GM12878 (cell line): Measurements from ENCODE around the gene PADI4. TPM values are rescaled to one million over a fixed set of nuclear protein-coding genes. Genes with fewer than 3 reads are reported as not detected.

ENCODE experiments used
- ATAC-seq: fragments of 200-7000 bp; cut with Tn5 transposase; 3 replicates; pipeline ENCODE4 v1.9.1; 2020; ENCODE audit warnings: mild to moderate bottlenecking, moderate library complexity
- BruUV-seq: library from RNA; stranded (reverse); fragments of 400-500 nt; replicated peaks from 2 replicates; lab custom pipeline; 2021; lab: Mats Ljungman, UMichigan
- CTCF ChIA-PET: fragments of 300-600 bp; sonication (Branson Sonifier 250); formaldehyde crosslinking; extraction: SDS; loops from one replicate; lab custom pipeline; 2021; ENCODE audit warnings: inconsistent platforms; lab: Yijun Ruan, JAX
- POLR2A ChIA-PET: fragments of 350-600 bp; formaldehyde crosslinking; extraction: SDS; loops from one replicate; lab custom pipeline; 2021; ENCODE audit warnings: inconsistent platforms; lab: Charles Lee
- RAD21 ChIA-PET: fragments of 300-600 bp; sonication (Branson Sonifier 250); formaldehyde crosslinking; loops from one replicate; lab custom pipeline; 2023; ENCODE audit warnings: antibody characterized with exemption; ENCODE audit not compliant: unreplicated experiment; lab: Charles Lee
- SMC1A ChIA-PET: fragments of 300-600 bp; sonication (Branson Sonifier 250); formaldehyde crosslinking; loops from one replicate; lab custom pipeline; 2023; ENCODE audit not compliant: unreplicated experiment, uncharacterized antibody; lab: Charles Lee
- DNase-seq: peaks from one replicate; pipeline ENCODE4 v3.0.0-alpha.2; 2011; ENCODE audit warnings: low read depth, low spot score
- FAIRE-seq: peaks from 3 replicates; lab custom pipeline; 2011; peaks lifted over from hg19 to GRCh38; lab: Jason Lieb, UNC
- H2AFZ ChIP-seq: 2 replicates; pipeline ENCODE4 v1.6.0; 2011; ENCODE audit warnings: low read depth, low read length, control low read depth; ENCODE audit not compliant: control insufficient read depth
- H3K27ac ChIP-seq: 2 replicates; pipeline ENCODE4 v1.5.1; 2011; ENCODE audit warnings: control low read depth; ENCODE audit not compliant: control insufficient read depth, insufficient read depth
- H3K27me3 ChIP-seq, 2 experiments: replicated peaks in 1 of 2; 2 replicates each; pipeline versions ENCODE4 v1.6.0 to v1.6.1; 2011; ENCODE audit warnings: low read length in 1 of 2; ENCODE audit not compliant: control insufficient read depth in 2 of 2, insufficient read depth in 2 of 2
- H3K36me3 ChIP-seq, 2 experiments: 2 replicates each; pipeline ENCODE4 v1.5.1; 2011; ENCODE audit warnings: low read length in 1 of 2; ENCODE audit not compliant: control insufficient read depth in 2 of 2, insufficient read depth in 2 of 2
- H3K4me1 ChIP-seq: 2 replicates; pipeline ENCODE4 v1.6.1; 2011; ENCODE audit warnings: mild to moderate bottlenecking, low read length, moderate library complexity, mixed read lengths; ENCODE audit not compliant: control insufficient read depth, insufficient read depth
- H3K4me2 ChIP-seq: 2 replicates; pipeline ENCODE4 v1.6.0; 2011; ENCODE audit warnings: control low read depth; ENCODE audit not compliant: control insufficient read depth, insufficient read depth
- H3K4me3 ChIP-seq: fragments of 200-600 bp; sonication (generic); 2 replicates; pipeline ENCODE4 v1.5.1; 2016
- H3K79me2 ChIP-seq: 2 replicates; pipeline ENCODE4 v1.6.0; 2011; ENCODE audit warnings: low read length; ENCODE audit not compliant: control insufficient read depth, insufficient read depth
- H3K9ac ChIP-seq: 2 replicates; pipeline ENCODE4 v1.8.0; 2011; ENCODE audit warnings: low read length, control low read depth, mixed read lengths; ENCODE audit not compliant: control insufficient read depth, insufficient read depth
- H3K9me3 ChIP-seq: replicated peaks from 3 replicates; pipeline ENCODE4 v1.5.1; 2011; ENCODE audit warnings: mild to moderate bottlenecking, low read length; ENCODE audit not compliant: control insufficient read depth, insufficient read depth
- H4K20me1 ChIP-seq: 2 replicates; pipeline ENCODE4 v1.6.0; 2011; ENCODE audit not compliant: control insufficient read depth, insufficient read depth
- CBX3 ChIP-seq: fragments of 200-600 bp; sonication (generic); IDR thresholded peaks from 2 replicates; pipeline ENCODE4 v1.6.1; 2016; ENCODE audit warnings: low read depth, borderline replicate concordance
- EED ChIP-seq: sonication (generic); IDR thresholded peaks from 2 replicates; pipeline ENCODE4 v1.6.1; 2016; ENCODE audit warnings: antibody characterized with exemption, low read depth
- FOXK2 ChIP-seq: fragments of 450-650 bp; IDR thresholded peaks from 2 replicates; pipeline ENCODE4 v1.6.1; 2017; ENCODE audit warnings: mild to moderate bottlenecking, moderate library complexity
- GABPA ChIP-seq: IDR thresholded peaks from 2 replicates; pipeline ENCODE4 v1.6.1; 2014; ENCODE audit warnings: antibody characterized with exemption, low read depth, mild to moderate bottlenecking, inconsistent platforms
- HDAC6 ChIP-seq: fragments of 200-600 bp; sonication (generic); IDR thresholded peaks from one replicate; pipeline ENCODE4 v1.8.0; 2017; ENCODE audit warnings: antibody characterized with exemption; ENCODE audit not compliant: unreplicated experiment
- KDM1A ChIP-seq: fragments of 200-600 bp; sonication (generic); IDR thresholded peaks from 2 replicates; pipeline ENCODE4 v1.6.1; 2016; ENCODE audit warnings: borderline replicate concordance
- MEF2B ChIP-seq: fragments of 450-650 bp; IDR thresholded peaks from 2 replicates; pipeline ENCODE4 v1.6.1; 2018; ENCODE audit warnings: mild to moderate bottlenecking, moderate library complexity; ENCODE audit not compliant: partially characterized antibody, poor library complexity, severe bottlenecking
- MTA2 ChIP-seq: fragments of 450-650 bp; IDR thresholded peaks from 2 replicates; pipeline ENCODE4 v1.6.1; 2016; ENCODE audit warnings: low read depth, mild to moderate bottlenecking, moderate library complexity
- RCOR1 ChIP-seq: conservative IDR thresholded peaks from 2 replicates; pipeline ENCODE4 v1.6.1; 2012; ENCODE audit warnings: low read depth, low read length, improper control_type of control experiment
- TCF12 ChIP-seq: IDR thresholded peaks from 2 replicates; pipeline ENCODE4 v1.6.1; 2011; ENCODE audit warnings: low read depth, mild to moderate bottlenecking, low read length
- TCF3 ChIP-seq: IDR thresholded peaks from 2 replicates; pipeline ENCODE4 v1.6.1; 2012; ENCODE audit warnings: low read depth, mild to moderate bottlenecking, low read length, borderline replicate concordance; ENCODE audit not compliant: insufficient read depth
- USF1 ChIP-seq: IDR thresholded peaks from 2 replicates; pipeline ENCODE4 v1.6.1; 2011; ENCODE audit warnings: borderline replicate concordance, low read depth, mild to moderate bottlenecking, moderate library complexity, mixed read lengths, low read length; ENCODE audit not compliant: insufficient read depth; ENCODE audit errors: extremely low read length
- WGBS: methylation state at CpG from one replicate; pipeline ENCODE4 v1.1.6; 2016; ENCODE audit warnings: low lambda C conversion rate; ENCODE audit not compliant: insufficient replicate concordance, insufficient coverage; ENCODE audit errors: missing lambda C conversion rate; 5-methylcytosine and 5-hydroxymethylcytosine counted together
- in situ Hi-C: fragments of 300-500 bp; cut with MboI; formaldehyde crosslinking; loops from 9 replicates; pipeline ENCODE4 v1.14.3; 2018; ENCODE audit warnings: mixed read lengths
- intact Hi-C: fragments of 100-400 bp; cut with micrococcal nuclease; formaldehyde crosslinking; loops from one replicate; pipeline ENCODE4 v1.14.2; 2022; ENCODE audit not compliant: unreplicated experiment
- polyA plus RNA-seq, 11 experiments: library from polyadenylated mRNA; depleted of rRNA in 4 of 11; unstranded in 6 of 11; stranded (reverse) in 5 of 11; fragments of >200 nt; fragmentation: Nextera tagmentation in 4 of 11; fragmentation: Illumina TruSeq in 1 of 11; extraction: Ambion mirVana in 4 of 11; extraction: Trizol in 1 of 11; gene quantifications; 1 replicate in 1 of 11; 2 replicates in 10 of 11; pipeline versions ENCODE4 v1.2.1 to v1.2.3, GENCODE V29; 2011 to 2016; ENCODE audit warnings: inconsistent platforms in 2 of 11, missing spikeins in 2 of 11, low read depth in 1 of 11
- total RNA-seq, 4 experiments: library from RNA; depleted of rRNA in 3 of 4; stranded (reverse); fragments of >200 nt in 3 of 4; fragmentation: Illumina TruSeq in 1 of 4; extraction: Trizol in 1 of 4; gene quantifications; 2 replicates each; pipeline versions ENCODE4 v1.2.1 to v1.2.3, GENCODE V29; 2013 to 2021
- TF ChIP-seq, protein P1 (sequence below): IDR thresholded peaks from 2 replicates; pipeline ENCODE4 v1.6.1; 2012; ENCODE audit warnings: low read length, inconsistent platforms
- TF ChIP-seq, protein P2 (sequence below): fragments of 450-650 bp; IDR thresholded peaks from 2 replicates; pipeline ENCODE4 v1.6.1; 2018; ENCODE audit warnings: borderline replicate concordance, mild to moderate bottlenecking; ENCODE audit not compliant: partially characterized antibody

The PADI4 gene
- total and polyA plus RNA-seq, 10 of the 15 experiments (the other 5 are each of a cell fraction or from before 2014, with no cell fraction given) = 0.08 to 0.47 (median 0.15) TPM; not detected in 3

GRCh38 chr1:17377325-17377953, 69.4 kb downstream of the PADI4 start (continued):
- TF ChIP-seq USF1 = peak; percentile 34

DNA sequence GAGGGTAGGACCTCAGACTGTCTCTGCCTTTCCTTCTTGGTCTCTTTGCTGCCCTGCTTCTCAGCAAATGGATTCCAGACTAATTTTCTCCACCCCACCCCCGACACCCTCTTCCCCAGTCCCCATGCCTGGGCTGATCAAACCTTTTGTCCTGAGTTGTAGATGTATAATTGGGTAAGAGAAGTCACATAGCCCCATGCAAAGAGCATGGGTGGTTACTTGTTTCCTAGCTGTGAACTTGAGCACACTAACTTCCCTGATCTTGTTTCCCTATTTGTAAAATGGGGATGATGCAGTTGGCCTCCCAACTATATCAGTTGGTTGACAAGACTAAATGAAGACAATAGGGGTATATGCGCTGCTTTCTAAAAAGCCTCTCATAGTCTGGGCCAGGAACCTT, 73.2 kb downstream of the PADI4 start:
- no peaks in the 10 kb centered on the region for H3K4me1 ChIP-seq
- ChIA-PET CTCF (no interaction called here), POLR2A (no interaction called here), RAD21 (no interaction called here), SMC1A (no interaction called here)
- peaks cover 7 to 8% of the 10 kb centered on the region in 2 experiments; a peak in 3 of 4 replicates for H3K27me3 ChIP-seq
- H3K9ac ChIP-seq = no peak overlapping the region
- BruUV-seq = no TSS peak
- no peaks in the 10 kb centered on the region for H3K9me3 ChIP-seq
- H4K20me1 ChIP-seq = no peaks in the 10 kb centered on the region
- H3K79me2 ChIP-seq = no peaks in the 10 kb centered on the region
- no peak for DNase-seq
- WGBS = 47% methylated on average over 2 of the region's 2 CpGs
- in situ Hi-C loops (no loop called here), intact Hi-C loops (no loop called here)
- H3K36me3 ChIP-seq = no peaks in the 10 kb centered on the region
- no peak overlapping the region for H2AFZ ChIP-seq
- FAIRE-seq = no peak
- no peak overlapping the region for H3K4me3 ChIP-seq
- H3K4me2 ChIP-seq = no peak overlapping the region
- TF ChIP-seq KDM1A = no peak
- no peak for TF ChIP-seq EED
- TF ChIP-seq RCOR1 = no peak
- TF ChIP-seq, protein P1, sequence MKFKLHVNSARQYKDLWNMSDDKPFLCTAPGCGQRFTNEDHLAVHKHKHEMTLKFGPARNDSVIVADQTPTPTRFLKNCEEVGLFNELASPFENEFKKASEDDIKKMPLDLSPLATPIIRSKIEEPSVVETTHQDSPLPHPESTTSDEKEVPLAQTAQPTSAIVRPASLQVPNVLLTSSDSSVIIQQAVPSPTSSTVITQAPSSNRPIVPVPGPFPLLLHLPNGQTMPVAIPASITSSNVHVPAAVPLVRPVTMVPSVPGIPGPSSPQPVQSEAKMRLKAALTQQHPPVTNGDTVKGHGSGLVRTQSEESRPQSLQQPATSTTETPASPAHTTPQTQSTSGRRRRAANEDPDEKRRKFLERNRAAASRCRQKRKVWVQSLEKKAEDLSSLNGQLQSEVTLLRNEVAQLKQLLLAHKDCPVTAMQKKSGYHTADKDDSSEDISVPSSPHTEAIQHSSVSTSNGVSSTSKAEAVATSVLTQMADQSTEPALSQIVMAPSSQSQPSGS = no peak
- TF ChIP-seq HDAC6 = no peak
- no peak for TF ChIP-seq CBX3
- no peak for TF ChIP-seq TCF3
- no peak for TF ChIP-seq FOXK2
- TF ChIP-seq MTA2 = no peak
- TF ChIP-seq, protein P2, sequence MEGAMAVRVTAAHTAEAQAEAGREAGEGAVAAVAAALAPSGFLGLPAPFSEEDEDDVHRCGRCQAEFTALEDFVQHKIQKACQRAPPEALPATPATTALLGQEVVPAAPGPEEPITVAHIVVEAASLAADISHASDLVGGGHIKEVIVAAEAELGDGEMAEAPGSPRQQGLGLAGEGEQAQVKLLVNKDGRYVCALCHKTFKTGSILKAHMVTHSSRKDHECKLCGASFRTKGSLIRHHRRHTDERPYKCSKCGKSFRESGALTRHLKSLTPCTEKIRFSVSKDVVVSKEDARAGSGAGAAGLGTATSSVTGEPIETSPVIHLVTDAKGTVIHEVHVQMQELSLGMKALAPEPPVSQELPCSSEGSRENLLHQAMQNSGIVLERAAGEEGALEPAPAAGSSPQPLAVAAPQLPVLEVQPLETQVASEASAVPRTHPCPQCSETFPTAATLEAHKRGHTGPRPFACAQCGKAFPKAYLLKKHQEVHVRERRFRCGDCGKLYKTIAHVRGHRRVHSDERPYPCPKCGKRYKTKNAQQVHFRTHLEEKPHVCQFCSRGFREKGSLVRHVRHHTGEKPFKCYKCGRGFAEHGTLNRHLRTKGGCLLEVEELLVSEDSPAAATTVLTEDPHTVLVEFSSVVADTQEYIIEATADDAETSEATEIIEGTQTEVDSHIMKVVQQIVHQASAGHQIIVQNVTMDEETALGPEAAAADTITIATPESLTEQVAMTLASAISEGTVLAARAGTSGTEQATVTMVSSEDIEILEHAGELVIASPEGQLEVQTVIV = no peak
- no peak for TF ChIP-seq MEF2B
- no peak for TF ChIP-seq TCF12
- TF ChIP-seq GABPA = no peak
- H3K27ac ChIP-seq = no peak overlapping the region
- ATAC-seq = no peak
